ENCODE results near the gene HEATR3.
A peak's percentile ranks its signal among the peaks of the same experiment; 100 is the strongest.

The HEATR3 gene

GRCh38 chr16:50152807-50153595 lies 87.2 kb downstream of the HEATR3 start, which contains the start of gene TENT4B:
Gene TENT4B, plus strand, starts transcription at chr16:50153306. Its CDS starts 316 bp downstream, at chr16:50153622.
- DNase-seq (ENCODE audit: low read depth), result peak; percentile 86

DNA sequence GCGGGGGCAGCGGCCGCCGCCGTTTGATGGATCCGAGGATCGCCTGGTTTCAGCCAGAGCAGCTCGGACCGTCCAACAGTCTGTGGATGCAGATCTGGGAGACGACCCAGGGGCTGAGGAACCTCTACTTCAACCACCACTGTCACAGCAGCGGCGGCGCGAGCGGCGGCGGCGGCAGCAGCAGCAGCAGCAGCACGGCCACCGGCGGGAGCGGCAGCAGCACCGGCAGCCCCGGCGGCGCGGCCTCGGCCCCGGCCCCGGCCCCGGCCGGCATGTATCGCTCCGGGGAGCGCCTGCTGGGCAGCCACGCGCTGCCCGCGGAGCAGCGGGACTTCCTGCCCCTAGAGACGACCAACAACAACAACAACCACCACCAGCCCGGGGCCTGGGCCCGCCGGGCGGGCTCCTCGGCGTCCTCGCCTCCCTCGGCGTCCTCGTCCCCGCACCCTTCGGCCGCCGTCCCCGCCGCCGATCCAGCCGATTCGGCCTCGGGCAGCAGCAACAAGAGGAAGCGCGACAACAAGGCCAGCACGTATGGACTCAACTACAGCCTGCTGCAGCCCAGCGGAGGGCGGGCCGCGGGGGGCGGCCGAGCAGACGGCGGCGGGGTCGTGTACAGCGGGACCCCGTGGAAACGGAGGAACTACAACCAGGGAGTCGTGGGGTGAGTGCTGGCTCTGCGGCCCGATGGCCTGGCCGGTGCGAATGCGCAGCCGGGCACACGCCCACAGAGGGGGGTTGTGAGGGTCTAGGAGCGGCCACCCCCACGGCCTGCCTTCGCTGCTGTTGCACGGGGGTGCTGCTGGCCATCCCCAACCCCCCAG lies 88.0 kb downstream of the HEATR3 start:
- DNase-seq (ENCODE audit: low read depth), result peak; percentile 56

DNA sequence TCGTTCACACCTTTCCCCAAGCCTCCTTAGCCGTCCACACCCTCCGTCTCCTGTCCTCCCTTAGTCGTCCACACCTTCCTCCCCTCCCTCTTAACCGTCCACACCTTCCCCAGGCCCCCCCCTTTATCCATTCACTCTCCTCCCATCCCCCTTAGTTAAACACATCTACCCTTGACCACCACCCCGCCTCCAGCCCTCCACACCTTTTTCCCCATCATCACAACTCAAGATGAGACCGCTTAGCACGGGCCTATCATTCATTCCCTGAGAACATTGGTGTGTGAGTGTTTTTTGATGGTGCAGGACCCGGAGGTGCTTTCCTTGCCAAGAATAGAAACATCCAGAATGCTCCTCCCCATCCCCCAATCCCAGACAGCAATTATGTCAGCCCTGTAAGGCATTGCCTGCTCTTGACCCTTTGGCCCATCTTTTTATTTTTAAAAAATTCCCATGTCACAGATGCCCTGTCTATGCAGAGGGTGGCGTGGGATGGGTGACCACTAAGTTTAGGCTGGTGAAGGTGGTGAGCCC lies 88.7 kb downstream of the HEATR3 start:
- DNase-seq (ENCODE audit: low read depth), result peak; percentile 32

DNA sequence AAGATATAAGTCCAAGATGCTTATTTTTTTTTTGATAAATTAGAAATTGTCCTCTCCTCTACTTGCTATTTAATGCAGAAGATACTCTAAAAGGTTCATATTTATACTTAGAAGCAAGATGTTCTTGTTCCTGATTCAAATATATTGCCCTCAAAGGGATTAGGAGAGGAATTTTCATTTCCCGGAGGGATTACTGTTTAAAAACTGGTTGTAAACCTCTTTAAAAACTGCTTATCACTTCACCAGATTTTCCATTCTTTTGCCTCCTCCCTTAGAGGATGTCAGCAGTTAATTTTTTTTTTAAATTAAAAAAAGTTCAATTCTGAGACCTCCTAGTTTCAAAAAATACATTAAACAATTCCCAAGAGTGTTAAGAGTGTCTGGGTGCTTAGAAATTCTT lies 90.2 kb downstream of the HEATR3 start:
- no peak for DNase-seq (ENCODE audit: low read depth)
